Islet of Langerhans (tissue), 1 donor: ENCODE measurements around the gene SIL1.
A peak's percentile ranks its signal among the peaks of the same experiment; 100 is the strongest.
"Not testable (repeated sequence)": the region's sequence is repeated elsewhere in the genome, so short reads cannot be mapped to it uniquely, and the experiment has no call there.

Experiments
- FAIRE-seq: peaks from one replicate; lab custom pipeline; 2011; peaks lifted over from hg19 to GRCh38; lab: Jason Lieb, UNC

SIL1 gene

GRCh38 chr5:139199321-139199720, 1.2 kb upstream of the SIL1 start:
- no peak for FAIRE-seq

- no peak for FAIRE-seq
Observed at GRCh38 chr5:139196296-139196956, 1.7 kb downstream of the SIL1 start.

GRCh38 chr5:139194486-139194885, 3.7 kb downstream of the SIL1 start:
- no peak for FAIRE-seq

GRCh38 chr5:139193928-139194327, 4.2 kb downstream of the SIL1 start:
- FAIRE-seq = no peak

GRCh38 chr5:139192906-139193305, 5.3 kb downstream of the SIL1 start:
- not testable (repeated sequence) for FAIRE-seq

- FAIRE-seq = not testable (repeated sequence)
Observed at GRCh38 chr5:139191954-139192353, 6.2 kb downstream of the SIL1 start.

- FAIRE-seq = no peak
Observed at GRCh38 chr5:139190125-139190524, 8.0 kb downstream of the SIL1 start.

GRCh38 chr5:139188558-139189270, 9.5 kb downstream of the SIL1 start:
- peak; percentile 69 for FAIRE-seq

- FAIRE-seq = no peak
Observed at GRCh38 chr5:139186752-139187326, 11.3 kb downstream of the SIL1 start.

- FAIRE-seq = no peak
Observed at GRCh38 chr5:139186261-139186660, 11.9 kb downstream of the SIL1 start.

GRCh38 chr5:139185589-139185988, 12.6 kb downstream of the SIL1 start:
- FAIRE-seq = peak; percentile 5

- no peak for FAIRE-seq
Observed at GRCh38 chr5:139183502-139183901, 14.7 kb downstream of the SIL1 start.

- FAIRE-seq = no peak
Observed at GRCh38 chr5:139182528-139183296, 15.5 kb downstream of the SIL1 start.

GRCh38 chr5:139181835-139182452, 16.2 kb downstream of the SIL1 start:
- FAIRE-seq = no peak

- FAIRE-seq = no peak
Observed at GRCh38 chr5:139181322-139181730, 16.8 kb downstream of the SIL1 start.

- FAIRE-seq = no peak
Observed at GRCh38 chr5:139180850-139181249, 17.3 kb downstream of the SIL1 start.

- FAIRE-seq = not testable (repeated sequence)
Observed at GRCh38 chr5:139179778-139180513, 18.2 kb downstream of the SIL1 start.

GRCh38 chr5:139178935-139179334, 19.2 kb downstream of the SIL1 start:
- FAIRE-seq = no peak

- FAIRE-seq = no peak
Observed at GRCh38 chr5:139178589-139178917, 19.6 kb downstream of the SIL1 start.

GRCh38 chr5:139177809-139178588, 20.2 kb downstream of the SIL1 start:
- FAIRE-seq = no peak

- FAIRE-seq = not testable (repeated sequence)
Observed at GRCh38 chr5:139177281-139177680, 20.9 kb downstream of the SIL1 start.
